GM21515 (cell line): Measurements from ENCODE around the gene NELFA.

Source experiments
- ATAC-seq: cut with Tn5 transposase; IDR thresholded peaks from one replicate; pipeline ENCODE4 v1.9.1; 2021; ENCODE audit not compliant: unreplicated experiment

The NELFA gene

DNA sequence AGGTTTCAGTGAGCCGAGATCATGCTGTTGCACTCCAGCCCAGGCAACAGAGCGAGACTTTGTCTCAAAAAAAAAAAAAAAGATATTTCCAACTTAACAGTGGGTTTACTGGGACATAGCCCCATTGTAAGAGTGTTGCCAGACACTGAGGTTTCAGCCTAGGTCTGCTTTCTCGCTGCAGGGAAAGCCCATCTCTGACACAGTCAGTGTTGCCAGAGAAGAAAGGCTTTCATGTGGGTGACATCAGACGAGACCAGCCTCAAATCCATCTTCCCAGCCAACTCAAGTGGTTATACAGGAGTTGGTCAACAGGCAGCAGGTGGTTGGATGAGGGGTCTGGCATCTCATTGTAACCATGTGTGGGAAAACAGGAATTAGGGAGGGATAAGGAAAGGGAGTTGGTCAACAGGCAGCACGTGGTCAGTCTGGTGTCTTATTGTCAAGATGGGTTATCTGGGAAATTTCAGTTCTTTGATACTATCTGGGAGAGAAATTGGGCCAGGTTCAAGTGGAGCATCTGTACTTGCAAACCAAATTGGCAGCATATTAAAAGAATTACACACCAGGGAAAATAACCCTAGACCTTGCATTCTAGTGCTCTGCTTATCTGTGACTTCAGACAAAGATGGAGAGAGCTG, 41.1 kb downstream of the NELFA start:
- no peak for ATAC-seq

DNA sequence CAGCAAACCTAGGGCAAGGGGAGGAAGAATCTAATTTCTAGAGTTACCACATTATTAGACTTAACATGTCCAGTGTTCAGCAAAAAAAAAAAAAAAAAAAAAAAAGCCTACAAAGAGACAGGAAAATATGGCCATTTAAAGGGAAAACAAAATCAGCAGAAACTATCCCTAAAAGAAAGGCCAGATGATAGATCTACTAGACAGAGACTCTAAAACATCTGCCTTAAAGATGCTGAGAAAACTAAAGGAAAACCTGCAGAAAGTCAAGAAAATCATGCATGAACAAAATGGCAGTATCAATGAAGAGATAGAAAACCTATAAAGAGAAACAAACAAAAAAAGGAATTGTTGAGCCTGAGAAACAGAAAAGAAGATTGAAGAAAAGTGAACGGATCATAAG, 43.8 kb downstream of the NELFA start:
- ATAC-seq, result no peak

DNA sequence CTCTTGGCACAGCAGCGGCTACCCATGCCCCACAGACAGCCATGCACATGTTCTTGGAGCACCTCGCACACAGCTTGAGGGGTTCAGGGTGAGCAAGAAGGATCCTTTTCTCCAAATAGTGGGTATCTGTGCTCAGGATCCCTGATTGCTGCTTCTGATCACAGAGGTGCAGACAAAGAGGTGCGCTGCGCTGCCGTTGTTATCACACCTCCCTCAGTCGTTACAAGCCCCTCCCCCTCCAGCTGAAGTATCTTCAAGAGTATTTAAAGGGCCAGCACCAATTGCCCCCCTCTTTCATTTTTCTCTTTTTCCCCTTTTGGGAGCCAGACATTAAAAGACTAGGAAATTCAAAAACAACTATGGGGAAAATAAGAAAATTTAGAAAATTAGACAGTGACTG, 44.3 kb downstream of the NELFA start:
- ATAC-seq, result no peak

DNA sequence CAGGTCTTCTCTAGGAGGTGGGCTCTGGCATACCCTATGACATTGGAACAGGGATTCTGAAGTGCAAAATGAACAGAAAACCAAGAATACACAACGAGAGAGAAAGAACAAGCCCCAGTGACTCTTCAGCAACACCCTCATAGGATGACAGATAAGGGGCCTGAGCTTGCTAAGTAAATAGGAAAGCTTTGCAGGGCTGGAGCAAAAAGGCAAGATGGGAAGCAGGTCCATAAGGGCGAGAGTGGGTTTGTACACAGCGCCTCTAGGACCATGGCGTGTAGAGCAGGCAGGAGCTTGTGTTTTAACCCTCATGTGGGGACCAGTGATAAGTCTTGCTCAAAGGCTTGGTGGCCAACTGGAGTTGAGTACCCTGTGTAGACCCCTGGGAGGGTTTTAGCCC, 45.8 kb downstream of the NELFA start:
- ATAC-seq, result no peak

DNA sequence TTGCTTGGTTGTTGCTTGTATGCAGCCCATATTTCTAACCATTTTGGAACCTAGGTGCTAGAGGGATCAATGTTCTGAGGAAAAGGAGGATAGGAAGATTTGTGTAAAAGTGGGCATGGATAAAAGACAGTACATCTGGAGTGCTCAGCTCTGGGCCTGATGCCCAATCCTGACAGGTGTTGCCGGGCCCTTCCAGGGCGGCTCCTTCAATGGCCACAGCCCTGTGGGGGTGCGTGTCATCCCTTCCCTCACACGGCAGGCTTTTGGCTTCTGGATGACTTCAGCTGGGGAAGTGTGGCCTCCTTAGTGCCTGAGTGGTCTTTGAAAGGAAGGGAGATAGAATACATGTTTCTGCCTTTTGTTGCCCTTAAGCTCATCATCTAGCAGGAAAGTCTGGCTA, 47.2 kb downstream of the NELFA start:
- ATAC-seq, result no peak

DNA sequence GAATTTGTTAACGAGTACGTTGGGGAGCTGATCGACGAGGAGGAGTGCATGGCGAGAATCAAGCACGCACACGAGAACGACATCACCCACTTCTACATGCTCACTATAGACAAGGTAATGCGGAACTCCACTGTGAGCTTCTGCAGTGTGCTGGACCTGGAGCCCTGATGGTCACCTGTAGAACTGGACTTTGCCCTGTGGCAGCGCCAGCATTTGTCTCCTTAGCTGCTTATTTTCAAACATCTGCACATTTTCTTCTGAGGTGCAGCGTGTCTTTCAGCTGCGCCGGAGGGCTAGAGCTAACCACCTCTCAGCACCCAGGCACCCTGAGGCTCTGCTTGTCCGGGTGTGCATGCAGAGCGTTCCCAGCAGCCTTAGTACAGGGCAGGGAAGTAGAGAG, 47.7 kb downstream of the NELFA start:
- ATAC-seq, result no peak

DNA sequence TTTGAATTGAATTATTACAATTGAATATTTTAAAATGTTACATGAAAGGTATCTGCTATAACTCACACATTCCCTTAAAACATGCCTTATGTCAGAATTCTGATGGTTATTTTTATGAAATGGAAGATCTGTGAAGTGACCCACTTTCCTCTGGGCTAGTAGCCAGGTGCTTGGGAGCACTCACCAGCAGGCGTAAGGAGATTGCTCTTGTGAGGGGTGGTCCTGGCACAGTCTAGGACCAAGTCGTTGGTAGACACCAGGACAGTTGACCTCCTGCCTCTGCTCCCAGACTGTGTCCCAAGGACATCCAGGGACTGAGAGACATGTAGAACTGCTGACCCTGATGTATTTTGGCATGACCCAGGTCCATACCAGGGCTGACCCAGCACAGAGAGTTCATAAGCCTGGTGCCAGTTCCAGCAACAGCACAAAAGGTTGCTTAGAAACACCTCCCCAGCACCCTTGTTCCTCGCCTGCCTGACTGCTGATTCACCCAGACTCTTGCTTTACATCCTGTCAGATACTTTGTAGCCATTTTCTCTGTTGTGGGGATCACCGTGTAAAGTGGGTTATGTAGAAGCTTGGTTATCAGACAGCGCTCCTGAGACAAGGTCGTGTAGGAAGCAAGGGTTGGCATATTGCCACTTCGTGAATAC, 48.5 kb downstream of the NELFA start:
- ATAC-seq, result no peak

DNA sequence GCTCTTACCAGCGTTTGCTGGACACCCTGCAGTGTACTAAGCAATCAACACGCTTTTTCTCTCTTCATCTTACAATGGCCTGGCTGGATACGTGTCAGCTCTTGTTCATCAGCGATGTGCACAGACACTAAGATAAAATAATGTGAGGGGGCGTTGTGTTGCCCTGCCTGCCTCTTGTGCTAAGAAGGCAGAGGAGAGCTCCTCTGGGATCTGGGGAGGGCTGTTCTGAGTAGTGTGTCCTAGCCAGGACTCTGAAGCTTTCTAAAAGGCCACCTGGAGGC, 49.7 kb downstream of the NELFA start:
- ATAC-seq, result no peak

DNA sequence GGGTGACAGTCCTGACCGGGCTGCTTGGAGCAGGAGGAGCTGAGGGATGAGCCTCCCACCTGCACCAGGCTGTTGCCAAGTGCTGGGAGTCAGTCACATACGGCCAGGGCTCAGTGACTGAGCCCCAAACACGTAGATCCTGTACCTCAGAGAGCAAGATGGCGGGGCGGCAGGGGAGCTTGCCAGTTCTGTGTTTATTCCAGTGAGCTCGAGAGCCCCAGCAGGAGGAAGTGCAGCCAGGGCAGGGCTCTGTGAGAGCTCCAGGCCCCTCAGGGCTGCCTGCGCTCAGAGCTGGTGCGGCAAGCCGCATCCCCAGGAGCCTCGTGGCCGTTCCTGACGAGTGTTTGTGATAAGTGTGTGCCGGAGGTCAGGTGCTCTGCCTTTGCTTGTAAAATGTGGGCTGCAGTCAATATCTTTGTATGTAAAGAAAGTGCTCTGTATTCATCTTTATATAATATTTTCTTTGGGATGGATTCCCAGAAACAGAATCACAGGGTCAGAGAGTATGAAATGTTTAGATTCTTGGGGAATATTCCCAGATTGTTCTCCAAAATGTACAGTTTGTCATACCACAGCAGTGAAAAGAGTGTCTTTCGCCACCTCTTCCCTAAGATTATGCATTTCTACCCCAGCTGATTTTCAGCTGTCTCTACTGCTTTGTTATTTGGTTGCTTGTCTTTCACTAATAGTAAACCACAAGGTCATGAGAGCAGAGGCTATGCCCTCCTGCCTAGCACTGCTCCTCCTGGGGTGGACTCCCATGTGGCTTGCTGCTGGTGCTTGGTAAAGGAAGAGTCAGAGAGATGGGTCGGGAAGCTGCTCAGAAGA, 50.3 kb downstream of the NELFA start:
- no peak for ATAC-seq

DNA sequence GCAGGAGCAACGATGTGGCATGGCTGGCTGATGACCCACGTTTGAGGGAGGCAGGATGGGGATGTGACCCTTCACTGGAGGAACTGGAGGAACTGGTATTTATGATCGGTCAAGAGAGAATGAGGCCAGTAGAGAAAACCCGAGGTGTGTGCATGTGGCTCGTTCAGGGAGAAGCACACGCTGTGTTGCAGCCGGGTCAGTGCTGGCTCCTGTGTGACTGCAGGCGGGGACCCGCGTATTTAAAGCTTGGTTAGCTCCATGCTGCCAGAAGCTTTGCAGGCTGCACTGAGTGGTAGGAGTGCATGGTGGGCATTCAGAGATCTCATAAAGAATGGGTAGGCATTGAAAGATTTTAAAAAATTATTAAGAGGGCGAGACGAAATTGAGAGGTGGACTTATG, 52.1 kb downstream of the NELFA start:
- no peak for ATAC-seq

DNA sequence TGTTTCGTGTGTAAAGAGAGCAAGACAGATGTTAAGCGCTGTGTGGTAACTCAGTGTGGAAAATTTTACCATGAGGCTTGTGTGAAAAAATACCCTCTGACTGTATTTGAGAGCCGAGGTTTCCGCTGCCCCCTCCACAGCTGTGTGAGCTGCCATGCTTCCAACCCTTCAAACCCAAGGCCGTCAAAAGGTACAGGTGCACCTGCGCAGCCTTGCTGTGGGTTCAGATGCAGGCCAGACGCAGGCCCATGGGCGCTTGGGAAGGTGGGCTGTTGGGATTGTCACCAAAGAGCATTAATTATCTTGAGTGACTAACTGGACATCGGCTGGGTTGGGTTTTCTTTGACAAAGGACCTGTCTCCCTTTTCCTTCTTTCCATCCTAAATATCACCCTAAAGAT, 55.4 kb downstream of the NELFA start:
- ATAC-seq, result no peak

DNA sequence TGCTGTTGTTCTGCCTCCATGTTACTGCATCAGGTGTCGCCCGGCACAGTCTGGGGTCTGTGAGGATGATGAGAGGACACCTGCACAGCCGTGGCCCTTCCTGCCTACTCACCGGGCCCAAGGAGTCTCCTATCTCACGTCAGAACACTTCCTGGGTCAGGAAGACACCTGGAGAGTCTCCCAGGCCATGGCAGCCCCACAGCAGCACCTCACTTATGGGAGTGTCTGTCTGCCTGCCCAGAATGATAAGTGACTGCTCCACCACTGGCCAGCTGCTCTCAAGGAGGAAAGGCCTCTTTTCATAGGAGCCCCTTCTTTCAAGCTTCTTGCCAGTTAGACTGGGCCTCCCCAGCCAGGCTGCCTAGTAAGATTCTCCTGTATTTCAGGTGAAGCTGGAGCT, 56.1 kb downstream of the NELFA start:
- ATAC-seq, result no peak

DNA sequence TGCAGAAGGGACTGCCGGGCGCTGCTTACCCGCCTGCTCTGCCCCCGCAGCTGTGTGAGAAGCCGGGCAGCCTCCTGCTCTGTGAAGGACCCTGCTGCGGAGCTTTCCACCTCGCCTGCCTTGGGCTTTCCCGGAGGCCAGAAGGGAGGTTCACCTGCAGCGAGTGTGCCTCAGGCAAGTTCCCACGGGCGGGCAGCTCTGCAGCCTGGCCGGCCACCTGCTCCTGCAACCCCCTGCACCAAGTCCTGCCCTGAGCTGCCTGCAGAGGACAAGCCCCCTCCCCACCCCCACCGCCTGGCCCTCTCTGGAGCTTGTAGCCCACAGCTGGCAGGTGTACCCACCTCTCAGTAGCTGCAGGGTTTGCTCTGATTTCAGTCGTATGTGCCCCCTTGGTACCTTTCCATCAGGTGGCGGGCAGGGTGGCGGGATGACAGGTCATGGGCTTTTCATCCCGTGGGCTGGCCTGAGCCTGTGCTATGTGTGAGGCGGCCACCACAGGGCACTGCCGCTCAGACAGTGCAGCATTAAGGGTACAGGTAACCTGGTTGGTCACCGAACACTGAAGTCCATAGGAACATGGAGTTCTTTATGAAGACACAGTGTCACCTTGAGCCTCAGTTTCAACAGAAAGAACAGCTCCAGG, 56.6 kb downstream of the NELFA start:
- ATAC-seq, result no peak

DNA sequence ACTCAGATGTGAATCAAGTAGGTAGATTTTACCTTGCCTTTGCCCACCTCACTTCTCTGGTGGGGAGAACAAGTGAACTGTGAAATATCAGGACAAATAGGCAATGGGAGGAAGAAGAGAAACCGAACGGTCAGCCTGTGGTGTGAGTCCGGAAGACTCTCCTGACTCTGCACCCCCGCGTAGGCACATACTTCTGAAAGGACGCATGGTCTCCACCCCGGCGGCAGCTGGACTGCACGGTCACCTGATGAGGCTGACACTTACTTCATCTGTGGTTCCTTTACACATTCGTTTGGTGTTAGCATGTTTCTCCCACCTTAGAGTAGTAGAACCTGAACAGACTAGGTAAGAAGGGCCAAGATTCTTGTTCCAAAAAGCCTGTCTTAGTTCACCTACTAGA, 58.4 kb downstream of the NELFA start:
- ATAC-seq, result no peak

DNA sequence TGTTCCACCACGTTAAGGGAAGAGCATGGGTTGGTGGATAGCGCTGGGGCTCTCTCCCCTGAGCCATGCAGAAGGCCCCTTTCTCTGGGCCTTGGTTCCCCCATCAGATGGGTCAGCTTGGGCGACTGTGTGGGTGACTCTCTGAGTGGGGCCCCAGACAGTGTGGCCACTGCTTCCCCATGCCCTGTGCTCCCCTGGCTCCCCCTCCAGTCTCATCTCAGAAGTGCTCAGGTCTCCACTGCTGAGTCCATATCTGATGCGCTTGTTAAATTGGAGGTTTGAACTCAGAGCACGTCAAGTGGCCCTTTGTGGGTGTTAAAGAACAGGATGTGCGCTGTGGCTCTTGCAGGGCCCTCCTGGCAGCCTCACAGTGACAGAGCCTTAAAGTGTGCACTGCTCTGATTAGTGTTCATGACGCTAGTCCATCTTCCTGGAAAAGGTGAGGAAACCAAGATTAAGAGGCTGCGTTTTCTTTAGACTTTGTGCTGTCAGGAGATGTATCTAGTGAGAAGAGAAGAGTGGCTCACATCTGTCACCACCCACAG, 59.8 kb downstream of the NELFA start:
- no peak for ATAC-seq

DNA sequence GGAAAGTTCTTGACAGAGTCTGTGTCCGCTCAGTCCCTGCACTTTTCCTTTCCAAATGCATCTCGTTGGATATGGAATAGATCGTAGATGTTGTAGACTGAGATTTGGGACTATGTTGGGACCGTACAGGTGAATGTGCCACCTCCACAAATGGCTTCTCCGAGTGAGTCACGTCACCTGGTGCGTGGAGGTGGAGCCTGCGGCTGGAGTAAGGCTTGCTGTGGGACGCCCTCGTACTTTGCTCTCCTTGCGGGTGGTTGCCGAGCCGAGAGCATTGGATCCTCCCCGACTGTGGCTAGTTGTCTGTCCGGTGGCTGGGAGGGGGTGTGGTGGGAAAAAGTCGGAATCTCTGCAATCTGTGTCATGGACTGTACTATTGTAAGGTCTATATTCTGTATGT, 60.5 kb downstream of the NELFA start:
- no peak for ATAC-seq

DNA sequence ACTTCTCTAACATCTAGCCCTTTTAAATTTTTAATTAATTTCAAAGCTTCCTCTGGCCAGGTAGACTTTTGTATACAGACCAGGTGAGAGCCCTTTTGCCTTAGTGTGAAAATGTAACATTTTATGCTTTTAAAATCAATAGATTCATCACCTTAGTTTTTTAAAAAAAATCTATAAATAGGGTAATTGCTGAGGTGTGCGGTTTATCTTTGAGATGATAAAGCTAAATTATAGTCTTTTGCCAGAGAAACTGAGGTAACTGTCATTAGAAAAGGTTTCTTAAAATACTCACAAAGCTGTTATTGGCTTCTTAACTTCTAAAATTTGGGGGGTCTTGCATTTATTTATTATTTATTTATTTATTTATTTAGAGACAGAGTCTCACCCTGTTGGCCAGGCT, 62.9 kb downstream of the NELFA start:
- no peak for ATAC-seq

DNA sequence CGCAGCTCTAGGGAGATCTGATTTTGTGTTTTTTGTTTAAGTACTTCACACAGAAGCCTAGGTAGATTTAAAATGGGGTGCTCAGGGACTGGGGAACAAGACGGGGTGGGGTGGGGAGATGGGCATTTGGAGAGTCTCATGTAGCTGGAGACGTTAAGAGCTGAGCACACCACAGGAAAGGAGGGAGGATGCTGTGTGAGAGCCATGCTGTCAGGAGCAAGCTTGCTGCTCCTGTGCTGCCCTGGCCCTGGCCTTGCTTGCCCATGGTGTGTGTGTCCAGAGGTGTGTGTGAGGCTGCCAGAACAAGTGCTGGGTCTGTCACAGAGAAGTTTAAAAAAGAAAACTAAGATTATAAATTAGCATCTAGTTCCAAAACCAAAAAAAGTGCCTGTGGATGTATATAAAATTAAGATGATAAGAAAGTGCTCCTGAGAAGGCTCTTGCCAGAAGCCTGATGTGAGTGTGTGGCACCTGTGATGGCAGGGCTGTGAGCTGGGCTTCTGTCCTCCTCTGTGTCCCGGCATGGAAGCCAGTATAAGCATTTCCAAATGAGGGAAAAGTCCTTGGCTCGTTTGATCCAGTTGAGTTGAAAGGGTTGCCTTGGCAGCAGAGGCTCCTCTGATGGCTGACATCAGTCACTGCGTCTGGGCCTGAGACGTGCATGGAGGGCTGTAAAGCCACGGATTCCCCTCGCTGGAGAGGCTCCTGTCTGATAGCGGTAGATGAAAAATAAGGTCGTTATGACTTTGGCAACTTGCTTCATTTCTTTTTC, 63.5 kb downstream of the NELFA start:
- ATAC-seq, result no peak

DNA sequence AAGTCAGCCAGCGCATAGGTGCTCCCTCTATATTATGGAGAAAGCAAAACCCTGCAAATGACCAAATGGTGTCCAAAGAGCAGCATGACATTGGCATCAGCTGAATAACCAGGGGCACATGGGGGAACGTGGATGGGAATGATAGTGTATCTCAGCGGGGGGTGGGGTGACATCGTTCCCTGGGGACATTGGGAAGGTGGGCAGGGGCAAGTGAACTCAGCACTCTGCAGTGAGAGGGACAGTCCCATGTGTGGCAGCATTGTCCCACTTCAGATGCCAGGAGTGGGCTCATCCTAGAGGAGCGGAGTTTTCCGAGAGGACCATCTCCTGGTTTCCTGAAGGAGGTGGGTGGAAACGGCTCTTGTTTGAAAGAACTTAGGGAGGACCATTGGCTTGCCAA, 64.8 kb downstream of the NELFA start:
- no peak for ATAC-seq

DNA sequence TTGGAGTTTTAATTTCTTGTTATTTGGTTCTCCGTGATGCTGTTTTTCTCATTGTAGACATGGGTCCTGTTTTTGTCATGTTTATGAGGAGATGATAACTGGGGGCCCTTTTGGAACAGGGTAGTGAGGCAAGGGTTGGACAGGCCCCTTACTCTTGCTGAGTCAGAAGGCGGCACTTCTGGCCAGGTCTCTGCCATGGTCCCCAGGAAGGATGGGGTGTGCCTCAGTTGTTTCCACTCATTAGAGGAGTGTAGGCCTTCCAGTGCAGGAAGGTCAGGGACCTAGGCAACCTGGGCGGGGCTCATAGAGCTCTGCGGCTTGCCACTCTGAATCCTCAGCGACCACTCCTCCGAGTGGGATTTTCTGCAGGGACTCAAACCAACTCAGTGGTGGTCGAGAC, 68.2 kb downstream of the NELFA start:
- no peak for ATAC-seq
